Ishikawa (cell line): ENCODE results near the gene GRIK1.

Experiments used
- CEBPB ChIP-seq: IDR thresholded peaks from 2 replicates; pipeline ENCODE4 v1.6.1; 2012
- CREB1 ChIP-seq: IDR thresholded peaks from 2 replicates; pipeline ENCODE4 v1.6.1; 2012; ENCODE audit warnings: low read depth
- EGR1 ChIP-seq: IDR thresholded peaks from 2 replicates; pipeline ENCODE4 v1.6.1; 2012
- EP300 ChIP-seq: IDR thresholded peaks from 2 replicates; pipeline ENCODE4 v1.6.1; 2012; ENCODE audit warnings: borderline replicate concordance
- FOXM1 ChIP-seq: IDR thresholded peaks from 2 replicates; pipeline ENCODE4 v1.6.1; 2012; ENCODE audit warnings: low read depth, borderline replicate concordance
- MAX ChIP-seq: IDR thresholded peaks from 2 replicates; pipeline ENCODE4 v1.6.1; 2012
- NFIC ChIP-seq: IDR thresholded peaks from 2 replicates; pipeline ENCODE4 v1.6.1; 2012
- RAD21 ChIP-seq: IDR thresholded peaks from 2 replicates; pipeline ENCODE4 v1.6.1; 2012; ENCODE audit warnings: low read depth
- TAF1 ChIP-seq: IDR thresholded peaks from 2 replicates; pipeline ENCODE4 v1.6.1; 2012; ENCODE audit warnings: low read depth, mild to moderate bottlenecking
- TCF12 ChIP-seq: IDR thresholded peaks from 2 replicates; pipeline ENCODE4 v1.6.1; 2012; ENCODE audit warnings: low read depth
- TEAD4 ChIP-seq: IDR thresholded peaks from 2 replicates; pipeline ENCODE4 v1.6.1; 2012
- YY1 ChIP-seq: IDR thresholded peaks from 2 replicates; pipeline ENCODE4 v1.6.1; 2012; ENCODE audit warnings: low read depth
- ZBTB7A ChIP-seq: IDR thresholded peaks from 2 replicates; pipeline ENCODE4 v1.6.1; 2012; ENCODE audit warnings: low read depth
- TF ChIP-seq, protein P1 (sequence below): IDR thresholded peaks from 2 replicates; pipeline ENCODE4 v1.6.1; 2012
- TF ChIP-seq, protein P2 (sequence below): IDR thresholded peaks from 2 replicates; pipeline ENCODE4 v1.6.1; 2012; ENCODE audit warnings: low read depth, mild to moderate bottlenecking

The GRIK1 gene

GRCh38 chr21:29639366-29640079, 300.3 kb downstream of the GRIK1 start:
- TF ChIP-seq TCF12 (no peak), EGR1 (no peak), ZBTB7A (no peak), YY1 (no peak), NFIC (no peak), CREB1 (no peak), TEAD4 (no peak), FOXM1 (no peak), TAF1 (no peak), EP300 (no peak), MAX (no peak), CEBPB (no peak), RAD21 (no peak)
- TF ChIP-seq, protein P1, sequence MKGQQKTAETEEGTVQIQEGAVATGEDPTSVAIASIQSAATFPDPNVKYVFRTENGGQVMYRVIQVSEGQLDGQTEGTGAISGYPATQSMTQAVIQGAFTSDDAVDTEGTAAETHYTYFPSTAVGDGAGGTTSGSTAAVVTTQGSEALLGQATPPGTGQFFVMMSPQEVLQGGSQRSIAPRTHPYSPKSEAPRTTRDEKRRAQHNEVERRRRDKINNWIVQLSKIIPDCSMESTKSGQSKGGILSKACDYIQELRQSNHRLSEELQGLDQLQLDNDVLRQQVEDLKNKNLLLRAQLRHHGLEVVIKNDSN = no peak
- TF ChIP-seq, protein P2, sequence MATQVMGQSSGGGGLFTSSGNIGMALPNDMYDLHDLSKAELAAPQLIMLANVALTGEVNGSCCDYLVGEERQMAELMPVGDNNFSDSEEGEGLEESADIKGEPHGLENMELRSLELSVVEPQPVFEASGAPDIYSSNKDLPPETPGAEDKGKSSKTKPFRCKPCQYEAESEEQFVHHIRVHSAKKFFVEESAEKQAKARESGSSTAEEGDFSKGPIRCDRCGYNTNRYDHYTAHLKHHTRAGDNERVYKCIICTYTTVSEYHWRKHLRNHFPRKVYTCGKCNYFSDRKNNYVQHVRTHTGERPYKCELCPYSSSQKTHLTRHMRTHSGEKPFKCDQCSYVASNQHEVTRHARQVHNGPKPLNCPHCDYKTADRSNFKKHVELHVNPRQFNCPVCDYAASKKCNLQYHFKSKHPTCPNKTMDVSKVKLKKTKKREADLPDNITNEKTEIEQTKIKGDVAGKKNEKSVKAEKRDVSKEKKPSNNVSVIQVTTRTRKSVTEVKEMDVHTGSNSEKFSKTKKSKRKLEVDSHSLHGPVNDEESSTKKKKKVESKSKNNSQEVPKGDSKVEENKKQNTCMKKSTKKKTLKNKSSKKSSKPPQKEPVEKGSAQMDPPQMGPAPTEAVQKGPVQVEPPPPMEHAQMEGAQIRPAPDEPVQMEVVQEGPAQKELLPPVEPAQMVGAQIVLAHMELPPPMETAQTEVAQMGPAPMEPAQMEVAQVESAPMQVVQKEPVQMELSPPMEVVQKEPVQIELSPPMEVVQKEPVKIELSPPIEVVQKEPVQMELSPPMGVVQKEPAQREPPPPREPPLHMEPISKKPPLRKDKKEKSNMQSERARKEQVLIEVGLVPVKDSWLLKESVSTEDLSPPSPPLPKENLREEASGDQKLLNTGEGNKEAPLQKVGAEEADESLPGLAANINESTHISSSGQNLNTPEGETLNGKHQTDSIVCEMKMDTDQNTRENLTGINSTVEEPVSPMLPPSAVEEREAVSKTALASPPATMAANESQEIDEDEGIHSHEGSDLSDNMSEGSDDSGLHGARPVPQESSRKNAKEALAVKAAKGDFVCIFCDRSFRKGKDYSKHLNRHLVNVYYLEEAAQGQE = no peak

DNA sequence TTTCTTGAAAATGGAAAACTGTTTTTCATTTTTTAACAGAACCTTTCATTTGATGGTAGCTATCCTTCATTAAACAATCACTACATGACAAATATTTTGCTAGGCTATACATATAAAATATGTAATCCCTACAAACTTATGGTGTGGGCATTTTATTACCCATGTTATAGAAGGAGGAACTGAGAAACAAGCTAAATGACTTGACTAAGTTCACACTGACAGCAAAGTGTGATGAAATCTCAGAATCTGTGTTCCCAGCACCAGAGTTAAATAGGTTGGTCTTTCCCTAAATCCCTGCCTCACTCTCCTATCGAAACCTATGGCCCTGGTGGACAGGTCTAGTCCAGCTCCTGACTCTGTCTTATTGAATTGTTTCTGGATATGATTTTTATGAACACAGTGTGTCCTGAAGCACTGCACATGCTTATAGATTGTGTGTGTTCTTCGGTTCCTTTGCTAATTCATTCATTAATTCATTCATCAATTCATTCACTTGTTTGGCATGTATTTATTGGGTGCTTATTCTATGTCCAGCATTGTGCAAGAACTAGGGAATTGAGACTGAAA, 301.0 kb downstream of the GRIK1 start:
- TF ChIP-seq MAX = no peak
- TF ChIP-seq CREB1 = no peak
- TF ChIP-seq TAF1 = no peak
- no peak for TF ChIP-seq ZBTB7A
- TF ChIP-seq EGR1 = no peak
- TF ChIP-seq, protein P1 = no peak
- no peak for TF ChIP-seq EP300
- TF ChIP-seq YY1 = no peak
- TF ChIP-seq NFIC = no peak
- TF ChIP-seq, protein P2 = no peak
- no peak for TF ChIP-seq RAD21
- TF ChIP-seq TCF12 = no peak
- TF ChIP-seq FOXM1 = no peak
- TF ChIP-seq TEAD4 = no peak
- no peak for TF ChIP-seq CEBPB

GRCh38 chr21:29638138-29638537, 301.7 kb downstream of the GRIK1 start:
- no peak for TF ChIP-seq TEAD4
- TF ChIP-seq TCF12 = no peak
- TF ChIP-seq EP300 = no peak
- no peak for TF ChIP-seq ZBTB7A
- TF ChIP-seq, protein P1 = no peak

- no peak for TF ChIP-seq CEBPB
- TF ChIP-seq, protein P1 = no peak
- no peak for TF ChIP-seq RAD21
- no peak for TF ChIP-seq NFIC
Measured at GRCh38 chr21:29637553-29637952, 302.2 kb downstream of the GRIK1 start.

DNA sequence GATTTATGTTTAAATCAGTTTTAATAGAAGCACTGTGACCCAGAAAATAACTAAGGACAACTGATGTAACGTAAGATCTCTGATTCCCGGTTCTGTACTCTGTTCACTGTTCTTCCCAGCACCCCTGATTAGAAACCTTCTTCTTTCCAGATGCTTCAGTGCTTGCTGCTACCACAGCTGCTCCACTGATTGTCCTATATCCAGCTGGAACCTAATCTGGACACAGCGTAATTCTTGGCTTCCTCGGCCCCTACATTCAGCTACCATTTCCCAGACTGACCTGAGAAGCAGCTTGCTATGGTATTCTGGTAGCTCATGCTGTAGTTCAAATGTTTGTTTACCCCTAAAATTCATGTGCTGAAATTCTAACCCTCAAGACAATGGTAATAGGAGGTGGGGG, 302.7 kb downstream of the GRIK1 start:
- TF ChIP-seq CREB1 = no peak
- TF ChIP-seq MAX = no peak
- no peak for TF ChIP-seq CEBPB
- no peak for TF ChIP-seq TAF1
- TF ChIP-seq NFIC = no peak
- no peak for TF ChIP-seq EP300
